DND-41 (cell line): ENCODE measurements around the gene NAPB.

Experiments used
- EZH2 ChIP-seq: IDR thresholded peaks from 3 replicates; pipeline ENCODE4 v1.6.1; 2012; ENCODE audit warnings: borderline replicate concordance, low read depth, mild to moderate bottlenecking, moderate library complexity, low read length, inconsistent platforms; ENCODE audit not compliant: severe bottlenecking
- TF ChIP-seq, protein P1 (sequence below): IDR thresholded peaks from 2 replicates; pipeline ENCODE4 v1.5.1; 2012; ENCODE audit warnings: borderline replicate concordance, low read length, moderate library complexity, mild to moderate bottlenecking; ENCODE audit not compliant: poor library complexity, severe bottlenecking; ENCODE audit errors: extremely low read depth

DNA sequence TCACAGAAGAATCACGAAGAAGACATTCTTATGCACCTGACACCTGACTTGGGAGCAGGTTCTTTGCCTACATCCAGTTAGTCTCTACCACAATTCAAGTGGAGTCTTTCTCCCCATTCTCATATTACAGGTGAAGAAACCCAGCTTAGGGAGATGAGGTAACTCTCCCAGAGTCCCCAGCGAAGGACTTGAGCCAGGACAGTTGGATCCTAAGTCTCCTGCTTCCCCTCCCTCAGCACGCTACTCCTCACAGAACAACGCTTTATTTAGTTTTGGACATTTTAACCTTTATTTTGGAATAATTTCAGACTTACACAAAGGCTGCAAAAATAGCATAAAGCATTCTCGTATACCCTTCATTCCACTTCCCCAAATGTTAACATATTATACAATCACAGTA lies 17.4 kb upstream of the NAPB start:
- TF ChIP-seq, protein P1, sequence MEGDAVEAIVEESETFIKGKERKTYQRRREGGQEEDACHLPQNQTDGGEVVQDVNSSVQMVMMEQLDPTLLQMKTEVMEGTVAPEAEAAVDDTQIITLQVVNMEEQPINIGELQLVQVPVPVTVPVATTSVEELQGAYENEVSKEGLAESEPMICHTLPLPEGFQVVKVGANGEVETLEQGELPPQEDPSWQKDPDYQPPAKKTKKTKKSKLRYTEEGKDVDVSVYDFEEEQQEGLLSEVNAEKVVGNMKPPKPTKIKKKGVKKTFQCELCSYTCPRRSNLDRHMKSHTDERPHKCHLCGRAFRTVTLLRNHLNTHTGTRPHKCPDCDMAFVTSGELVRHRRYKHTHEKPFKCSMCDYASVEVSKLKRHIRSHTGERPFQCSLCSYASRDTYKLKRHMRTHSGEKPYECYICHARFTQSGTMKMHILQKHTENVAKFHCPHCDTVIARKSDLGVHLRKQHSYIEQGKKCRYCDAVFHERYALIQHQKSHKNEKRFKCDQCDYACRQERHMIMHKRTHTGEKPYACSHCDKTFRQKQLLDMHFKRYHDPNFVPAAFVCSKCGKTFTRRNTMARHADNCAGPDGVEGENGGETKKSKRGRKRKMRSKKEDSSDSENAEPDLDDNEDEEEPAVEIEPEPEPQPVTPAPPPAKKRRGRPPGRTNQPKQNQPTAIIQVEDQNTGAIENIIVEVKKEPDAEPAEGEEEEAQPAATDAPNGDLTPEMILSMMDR = no peak
- no peak for TF ChIP-seq EZH2
